GM15510 (cell line): Measurements from ENCODE around the gene LARGE2.

Experiments used
- POLR2A ChIP-seq: IDR thresholded peaks from 3 replicates; pipeline ENCODE4 v1.6.1; 2011; ENCODE audit warnings: borderline replicate concordance; ENCODE audit not compliant: insufficient read length; ENCODE audit errors: extremely low read depth

LARGE2 gene

DNA sequence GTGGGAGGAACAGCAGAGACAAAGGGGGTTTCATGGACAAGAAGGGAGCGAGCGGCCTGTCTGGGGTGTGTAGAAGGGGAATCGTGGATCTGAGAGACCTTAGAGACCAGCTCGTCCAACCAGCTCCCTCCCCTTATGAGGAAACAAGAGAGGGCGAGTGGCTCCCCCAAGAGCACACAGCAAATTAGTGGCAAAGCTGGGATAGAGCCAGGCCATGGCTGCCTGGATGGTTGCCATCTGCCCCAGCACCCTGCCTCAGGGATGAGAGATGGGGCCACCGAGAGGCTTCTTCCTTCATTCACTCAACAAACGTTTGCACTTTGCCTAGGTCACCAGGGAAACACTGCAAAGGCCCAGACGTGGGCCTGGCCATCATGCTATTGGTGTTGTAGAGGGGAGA lies 32.9 kb upstream of the LARGE2 start:
- no peak for TF ChIP-seq POLR2A

GRCh38 chr11:45889966-45890365 lies 32.5 kb upstream of the LARGE2 start:
- TF ChIP-seq POLR2A: no peak

GRCh38 chr11:45890886-45891550 lies 31.4 kb upstream of the LARGE2 start:
- no peak for TF ChIP-seq POLR2A

DNA sequence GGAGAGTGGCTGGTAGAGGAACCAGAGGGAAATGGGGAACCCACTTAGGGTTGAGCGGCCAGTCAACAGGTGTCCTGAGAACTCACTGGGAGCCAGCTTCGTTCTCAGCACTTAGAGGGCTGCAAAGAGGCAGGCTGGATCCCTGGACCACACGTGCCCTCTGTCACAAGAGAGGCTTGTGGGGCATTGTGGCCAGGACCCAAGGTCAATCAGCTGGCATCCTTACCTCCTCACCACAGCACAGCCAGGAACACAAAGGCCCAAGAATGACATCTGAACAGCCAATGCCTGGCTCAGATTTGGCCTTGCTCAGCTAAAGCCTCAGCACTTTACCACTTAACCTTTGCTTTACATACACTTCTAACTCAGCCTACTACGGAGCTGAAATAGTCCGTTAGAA lies 29.6 kb upstream of the LARGE2 start:
- TF ChIP-seq POLR2A: no peak

- no peak for TF ChIP-seq POLR2A
These were observed 27.8 kb upstream of the LARGE2 start for GRCh38 chr11:45894555-45895247.

GRCh38 chr11:45895553-45896259 lies 26.8 kb upstream of the LARGE2 start:
- no peak for TF ChIP-seq POLR2A

DNA sequence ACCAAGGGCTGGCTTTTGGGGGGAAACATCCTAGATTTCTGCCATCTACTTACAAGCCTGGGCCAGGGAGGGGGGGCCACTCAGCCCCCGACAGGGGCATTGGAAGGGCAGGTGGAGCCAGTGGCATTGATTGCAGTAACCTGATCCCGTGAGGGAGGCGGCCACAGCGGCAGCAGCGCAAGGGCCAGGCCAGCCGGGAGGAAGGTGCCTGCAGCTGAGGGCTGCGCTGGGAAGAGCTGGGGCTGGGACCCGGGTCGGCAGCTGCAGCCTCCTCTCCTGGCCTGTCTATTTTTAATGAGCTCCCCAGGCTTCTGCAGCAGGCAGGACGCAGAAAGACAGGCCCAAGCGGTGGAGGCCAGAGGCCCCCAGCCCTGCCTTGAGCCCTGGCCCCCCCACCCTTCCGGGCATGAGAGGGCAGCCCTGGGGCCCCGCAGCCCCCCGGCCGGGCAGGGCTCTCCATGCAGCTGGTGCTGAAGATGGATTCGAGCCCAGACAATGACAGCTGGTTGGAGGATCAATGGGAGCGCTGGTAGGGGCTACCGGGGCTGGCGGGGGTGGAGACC lies 26.0 kb upstream of the LARGE2 start:
- TF ChIP-seq POLR2A: no peak

- TF ChIP-seq POLR2A: no peak
These were observed 24.9 kb upstream of the LARGE2 start for GRCh38 chr11:45897556-45897955.

GRCh38 chr11:45899086-45899447 lies 23.4 kb upstream of the LARGE2 start:
- TF ChIP-seq POLR2A: no peak

DNA sequence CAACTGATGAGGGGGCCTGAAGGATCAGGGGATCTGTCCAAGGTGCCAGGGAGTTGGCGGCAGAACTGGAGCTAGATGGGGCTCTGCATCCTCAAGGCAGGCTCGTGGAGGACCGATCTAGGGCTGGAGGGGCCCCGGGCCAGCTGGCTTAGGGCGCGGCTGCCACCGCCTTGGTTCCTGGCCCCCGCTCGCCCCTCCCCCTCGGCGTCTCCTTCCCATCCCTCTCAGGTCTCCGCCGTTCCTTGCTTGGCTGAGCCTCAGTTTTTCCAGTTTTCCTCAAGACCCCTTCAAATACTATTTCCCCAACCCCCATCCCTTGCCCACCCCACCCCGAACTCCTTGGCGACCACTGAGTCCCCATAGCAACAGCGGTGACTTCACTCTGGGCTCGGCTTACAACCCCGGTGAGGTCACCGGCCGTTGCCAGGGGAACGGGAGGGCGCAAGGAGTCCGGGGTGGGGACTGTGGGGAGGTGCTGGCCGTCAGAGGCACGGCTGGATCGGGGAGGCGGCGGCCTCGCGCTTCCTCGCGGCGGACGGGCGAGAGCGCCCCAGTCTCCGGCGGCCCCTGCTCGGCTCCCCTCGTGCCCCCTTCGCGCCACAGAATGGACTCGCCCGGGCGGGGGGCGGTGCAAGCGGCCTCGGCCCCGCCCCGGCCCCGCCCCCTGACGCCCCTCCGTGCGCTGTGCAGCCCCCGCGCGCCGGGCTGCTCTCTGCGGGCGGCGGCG lies 22.8 kb upstream of the LARGE2 start:
- TF ChIP-seq POLR2A: no peak

- TF ChIP-seq POLR2A: no peak
These were observed 21.4 kb upstream of the LARGE2 start for GRCh38 chr11:45900916-45901617.

- no peak for TF ChIP-seq POLR2A
These were observed 20.8 kb upstream of the LARGE2 start for GRCh38 chr11:45901626-45902025.

DNA sequence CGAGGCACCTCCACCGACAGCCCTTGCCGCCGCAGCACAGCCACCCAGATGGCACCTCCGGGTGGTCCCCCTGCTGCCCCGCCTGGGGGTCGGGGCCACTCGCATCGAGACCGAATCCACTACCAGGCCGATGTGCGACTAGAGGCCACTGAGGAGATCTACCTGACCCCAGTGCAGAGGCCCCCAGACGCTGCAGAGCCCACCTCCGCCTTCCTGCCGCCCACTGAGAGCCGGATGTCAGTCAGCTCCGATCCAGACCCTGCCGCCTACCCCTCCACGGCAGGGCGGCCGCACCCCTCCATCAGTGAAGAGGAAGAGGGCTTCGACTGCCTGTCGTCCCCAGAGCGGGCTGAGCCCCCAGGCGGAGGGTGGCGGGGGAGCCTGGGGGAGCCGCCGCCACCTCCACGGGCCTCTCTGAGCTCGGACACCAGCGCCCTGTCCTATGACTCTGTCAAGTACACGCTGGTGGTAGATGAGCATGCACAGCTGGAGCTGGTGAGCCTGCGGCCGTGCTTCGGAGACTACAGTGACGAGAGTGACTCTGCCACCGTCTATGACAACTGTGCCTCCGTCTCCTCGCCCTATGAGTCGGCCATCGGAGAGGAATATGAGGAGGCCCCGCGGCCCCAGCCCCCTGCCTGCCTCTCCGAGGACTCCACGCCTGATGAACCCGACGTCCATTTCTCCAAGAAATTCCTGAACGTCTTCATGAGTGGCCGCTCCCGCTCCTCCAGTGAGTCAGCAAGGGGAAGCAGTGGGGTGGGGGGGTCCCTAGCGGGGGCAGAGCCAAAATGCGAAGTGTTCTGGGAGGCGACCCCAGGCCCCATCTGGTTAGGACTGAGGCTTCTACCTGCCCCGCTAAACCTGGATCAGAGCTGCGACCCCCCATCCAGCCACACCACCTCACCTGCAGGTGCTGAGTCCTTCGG lies 19.7 kb upstream of the LARGE2 start:
- TF ChIP-seq POLR2A: no peak

DNA sequence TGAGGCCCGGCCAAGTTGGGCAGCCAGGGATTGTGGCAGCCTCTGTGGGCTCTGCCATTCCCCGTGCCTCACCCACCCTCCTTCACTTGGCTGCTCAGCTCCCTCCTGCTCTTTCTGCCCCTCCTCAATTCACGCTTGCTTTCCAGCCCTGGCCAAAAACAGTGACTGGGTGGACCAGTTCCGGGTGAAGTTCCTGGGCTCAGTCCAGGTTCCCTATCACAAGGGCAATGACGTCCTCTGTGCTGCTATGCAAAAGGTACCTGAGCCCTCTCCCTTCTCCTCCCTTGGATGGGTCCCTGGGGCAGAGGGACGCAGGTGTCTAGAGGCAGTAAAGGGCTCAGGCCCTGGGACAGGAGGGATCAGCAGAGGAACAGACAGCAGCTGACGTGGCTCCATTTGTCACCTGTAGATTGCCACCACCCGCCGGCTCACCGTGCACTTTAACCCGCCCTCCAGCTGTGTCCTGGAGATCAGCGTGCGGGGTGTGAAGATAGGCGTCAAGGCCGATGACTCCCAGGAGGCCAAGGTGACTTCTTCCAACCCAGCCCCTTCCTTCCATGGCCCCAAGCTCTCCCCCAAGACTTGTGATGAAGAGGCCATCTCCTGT lies 18.0 kb upstream of the LARGE2 start:
- TF ChIP-seq POLR2A: no peak

- TF ChIP-seq POLR2A: no peak
These were observed 17.4 kb upstream of the LARGE2 start for GRCh38 chr11:45905095-45905494.
